ENCODE measurements around the gene SNRK. TPM values are rescaled to one million over a fixed set of nuclear protein-coding genes. Genes with fewer than 3 reads are reported as not detected.

SNRK gene
- total and polyA plus RNA-seq, 7 donors, result 10.2 to 47.9 (median 35.1) TPM

DNA sequence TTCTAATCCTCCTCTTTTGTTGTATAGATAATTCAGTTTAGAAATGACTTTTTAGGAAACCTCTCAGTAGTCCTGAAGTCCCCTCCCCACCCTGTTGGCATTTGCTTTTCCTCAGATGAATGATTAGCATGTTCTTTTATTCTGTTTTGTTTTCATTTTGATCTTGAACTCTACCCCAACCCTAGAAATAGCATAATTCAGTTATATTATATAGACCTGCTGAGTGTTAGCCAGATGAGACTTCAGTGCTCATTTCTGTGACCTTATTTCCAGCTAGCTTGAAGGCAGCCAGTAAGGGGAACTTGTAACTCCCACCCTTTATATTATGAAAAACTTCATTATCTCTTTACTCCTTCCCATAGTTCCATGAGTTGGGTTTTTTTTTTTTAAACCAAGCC lies 41.2 kb downstream of the SNRK start:
- intact Hi-C loops (cut with DNase I), result loop anchor here (5.0 kb wide), 1 partner anchor 40 kb away; the partner anchor contains the start of gene SNRK
- peak overlapping the region in 3 of 4 donors; percentile 52 to 69 (median 54) for H3K27ac ChIP-seq
- DNase-seq, result no peak
- H3K9me3 ChIP-seq, result no peaks in the 10 kb centered on the region
- TF ChIP-seq, protein P1, sequence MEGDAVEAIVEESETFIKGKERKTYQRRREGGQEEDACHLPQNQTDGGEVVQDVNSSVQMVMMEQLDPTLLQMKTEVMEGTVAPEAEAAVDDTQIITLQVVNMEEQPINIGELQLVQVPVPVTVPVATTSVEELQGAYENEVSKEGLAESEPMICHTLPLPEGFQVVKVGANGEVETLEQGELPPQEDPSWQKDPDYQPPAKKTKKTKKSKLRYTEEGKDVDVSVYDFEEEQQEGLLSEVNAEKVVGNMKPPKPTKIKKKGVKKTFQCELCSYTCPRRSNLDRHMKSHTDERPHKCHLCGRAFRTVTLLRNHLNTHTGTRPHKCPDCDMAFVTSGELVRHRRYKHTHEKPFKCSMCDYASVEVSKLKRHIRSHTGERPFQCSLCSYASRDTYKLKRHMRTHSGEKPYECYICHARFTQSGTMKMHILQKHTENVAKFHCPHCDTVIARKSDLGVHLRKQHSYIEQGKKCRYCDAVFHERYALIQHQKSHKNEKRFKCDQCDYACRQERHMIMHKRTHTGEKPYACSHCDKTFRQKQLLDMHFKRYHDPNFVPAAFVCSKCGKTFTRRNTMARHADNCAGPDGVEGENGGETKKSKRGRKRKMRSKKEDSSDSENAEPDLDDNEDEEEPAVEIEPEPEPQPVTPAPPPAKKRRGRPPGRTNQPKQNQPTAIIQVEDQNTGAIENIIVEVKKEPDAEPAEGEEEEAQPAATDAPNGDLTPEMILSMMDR (IDR thresholded peaks at IDR 0.05), result no peak
- TF ChIP-seq EP300 (IDR thresholded peaks at IDR 0.05), result no peak
- no peak for TF ChIP-seq POLR2AphosphoS5 (IDR thresholded peaks at IDR 0.05)
- TF ChIP-seq POLR2A (IDR thresholded peaks at IDR 0.05), result no peak
- H3K4me1 ChIP-seq, result peaks cover 0 to 54% (median 42%) of the 10 kb centered on the region in 4 donors
- no peak overlapping the region for H3K4me3 ChIP-seq
- H3K27me3 ChIP-seq, result no peaks in the 10 kb centered on the region
- peaks cover 0 to 3% (median 0%) of the 10 kb centered on the region in 4 donors for H3K36me3 ChIP-seq

GRCh38 chr3:43328653-43329052 lies 42.3 kb downstream of the SNRK start:
- Histone ChIP-seq H3K4me3 (no peak overlapping the region), H3K4me1 (peaks cover 0 to 54% (median 42%) of the 10 kb centered on the region in 4 donors), H3K27ac (no peak overlapping the region), H3K27me3 (no peaks in the 10 kb centered on the region), H3K9me3 (no peaks in the 10 kb centered on the region), H3K36me3 (peaks cover 0 to 13% (median 0%) of the 10 kb centered on the region in 4 donors)
- TF ChIP-seq, protein P1 (IDR thresholded peaks at IDR 0.05), result no peak
- TF ChIP-seq EP300 (IDR thresholded peaks at IDR 0.05) (no peak), POLR2A (IDR thresholded peaks at IDR 0.05) (no peak), POLR2AphosphoS5 (IDR thresholded peaks at IDR 0.05) (no peak)
- intact Hi-C loops (cut with DNase I), result loop anchor here (5.0 kb wide), 1 partner anchor 41 kb away; the partner anchor contains the start of gene SNRK
- no peak for DNase-seq

GRCh38 chr3:43330981-43331380 lies 44.6 kb downstream of the SNRK start:
- intact Hi-C loops (cut with DNase I), result no loop called here
- peaks cover 0 to 6% (median 3%) of the 10 kb centered on the region in 4 donors for H3K9me3 ChIP-seq
- no peak for DNase-seq
- no peak overlapping the region for H3K4me3 ChIP-seq
- H3K4me1 ChIP-seq, result peaks cover 0 to 38% (median 29%) of the 10 kb centered on the region in 4 donors
- no peaks in the 10 kb centered on the region for H3K27me3 ChIP-seq
- TF ChIP-seq, protein P1 (IDR thresholded peaks at IDR 0.05), result no peak
- no peak for TF ChIP-seq EP300 (IDR thresholded peaks at IDR 0.05)
- TF ChIP-seq POLR2AphosphoS5 (IDR thresholded peaks at IDR 0.05), result no peak
- no peak for TF ChIP-seq POLR2A (IDR thresholded peaks at IDR 0.05)
- WGBS, 2 donors, result 35 to 77% methylated on average over 1 of the region's 1 CpG
- peaks cover 8 to 36% (median 11%) of the 10 kb centered on the region in 4 donors for H3K36me3 ChIP-seq
- no peak overlapping the region for H3K27ac ChIP-seq

DNA sequence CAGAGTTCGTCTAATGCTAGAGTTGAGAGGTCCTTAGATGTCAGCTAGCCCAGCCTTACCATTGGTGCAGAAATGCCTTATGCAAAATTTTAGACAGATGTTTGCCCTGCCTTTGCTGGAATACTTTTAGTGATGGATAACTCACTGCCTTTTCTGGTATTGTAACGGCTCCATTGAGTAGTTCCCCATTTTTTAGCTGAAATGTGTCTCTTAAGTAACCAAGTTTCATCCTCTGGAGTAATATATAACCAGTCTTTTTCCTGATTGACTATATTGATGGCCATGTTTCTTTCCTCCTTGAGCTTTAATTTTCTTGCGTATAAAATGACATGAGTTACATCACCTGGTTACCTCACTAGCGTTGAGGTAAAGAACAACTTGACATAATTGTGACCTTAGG lies 45.0 kb downstream of the SNRK start:
- Histone ChIP-seq H3K36me3 (peaks cover 8 to 40% (median 13%) of the 10 kb centered on the region in 4 donors), H3K27me3 (no peaks in the 10 kb centered on the region), H3K9me3 (peaks cover 0 to 8% (median 3%) of the 10 kb centered on the region in 4 donors), H3K4me1 (peaks cover 0 to 34% (median 25%) of the 10 kb centered on the region in 4 donors), H3K27ac (no peak overlapping the region), H3K4me3 (no peak overlapping the region)
- TF ChIP-seq EP300 (IDR thresholded peaks at IDR 0.05), result no peak
- no peak for TF ChIP-seq POLR2AphosphoS5 (IDR thresholded peaks at IDR 0.05)
- no peak for TF ChIP-seq POLR2A (IDR thresholded peaks at IDR 0.05)
- TF ChIP-seq, protein P1 (IDR thresholded peaks at IDR 0.05), result no peak
- no peak for DNase-seq
- intact Hi-C loops (cut with DNase I), result no loop called here
- 83 to 91% methylated on average over 4 of the region's 4 CpGs for WGBS, 2 donors

GRCh38 chr3:43334976-43335375 lies 48.6 kb downstream of the SNRK start:
- peaks cover 13 to 25% (median 13%) of the 10 kb centered on the region in 4 donors for H3K9me3 ChIP-seq
- 88 to 90% methylated on average over 1 of the region's 1 CpG for WGBS, 2 donors
- intact Hi-C loops (cut with DNase I), result no loop called here
- H3K36me3 ChIP-seq, result peaks cover 16 to 76% (median 38%) of the 10 kb centered on the region in 4 donors
- TF ChIP-seq EP300 (IDR thresholded peaks at IDR 0.05) (no peak), POLR2A (IDR thresholded peaks at IDR 0.05) (no peak), POLR2AphosphoS5 (IDR thresholded peaks at IDR 0.05) (no peak)
- TF ChIP-seq, protein P1 (IDR thresholded peaks at IDR 0.05), result no peak
- H3K4me1 ChIP-seq, result peaks cover 0 to 10% (median 0%) of the 10 kb centered on the region in 4 donors
- no peaks in the 10 kb centered on the region for H3K27me3 ChIP-seq
- no peak for DNase-seq
- no peak overlapping the region for H3K4me3 ChIP-seq
- H3K27ac ChIP-seq, result no peak overlapping the region
